Small intestine (tissue), 7 donors: ENCODE data around the gene MRPL17. TPM values are rescaled to one million over a fixed set of nuclear protein-coding genes. Genes with fewer than 3 reads are reported as not detected.

Experiments used
- DNase-seq, 2 donors: peaks; one replicate each; pipeline versions ENCODE4 v3.0.0 to v3.0.0-alpha.2; 2013
- FAIRE-seq: peaks from 2 replicates; lab custom pipeline; 2012; peaks lifted over from hg19 to GRCh38; lab: Jason Lieb, UNC
- H3K27ac ChIP-seq, 3 donors: one replicate each; pipeline ENCODE4 v1.5.1; 2013; ENCODE audit warnings: low read length in 2 of 3, mild to moderate bottlenecking in 2 of 3, control low read depth in 1 of 3, inconsistent platforms in 1 of 3, low read depth in 1 of 3, moderate library complexity in 1 of 3
- H3K27me3 ChIP-seq, 3 donors: one replicate each; pipeline ENCODE4 v1.6.1; 2013; ENCODE audit warnings: low read length in 3 of 3, inconsistent platforms in 1 of 3; ENCODE audit not compliant: control insufficient read depth in 3 of 3, insufficient read depth in 3 of 3
- H3K36me3 ChIP-seq, 3 donors: one replicate each; pipeline ENCODE4 v1.6.1; 2013; ENCODE audit warnings: low read length in 3 of 3, inconsistent platforms in 1 of 3, low read depth in 1 of 3, mild to moderate bottlenecking in 1 of 3, moderate library complexity in 1 of 3; ENCODE audit not compliant: control insufficient read depth in 3 of 3, insufficient read depth in 2 of 3
- H3K4me1 ChIP-seq, 3 donors: one replicate each; pipeline ENCODE4 v1.6.1; 2013; ENCODE audit warnings: low read length in 2 of 3, inconsistent platforms in 1 of 3, low read depth in 1 of 3, mild to moderate bottlenecking in 1 of 3, moderate library complexity in 1 of 3; ENCODE audit not compliant: control insufficient read depth in 3 of 3, insufficient read depth in 2 of 3
- H3K4me3 ChIP-seq, 3 donors: one replicate each; pipeline ENCODE4 v1.5.1; 2013; ENCODE audit warnings: low read length in 3 of 3, control low read depth in 1 of 3, inconsistent platforms in 1 of 3, low read depth in 1 of 3, mild to moderate bottlenecking in 1 of 3, moderate library complexity in 1 of 3
- H3K9me3 ChIP-seq, 2 donors: one replicate each; pipeline ENCODE4 v1.6.1; 2013; ENCODE audit warnings: low read depth in 1 of 2, low read length in 1 of 2; ENCODE audit not compliant: control insufficient read depth in 2 of 2, insufficient read depth in 1 of 2
- WGBS, 3 donors: extraction: QIAGEN DNeasy Blood & Tissue Kit; methylation state at CpG; one replicate each; pipeline ENCODE4 v1.1.7; 2013; 5-methylcytosine and 5-hydroxymethylcytosine counted together
- polyA plus RNA-seq, 4 donors: library from polyadenylated mRNA; stranded (reverse) in 3 of 4; unstranded in 1 of 4; fragments of 200-250 nt in 3 of 4; fragments of 120-200 nt in 1 of 4; gene quantifications; one replicate each; pipeline versions ENCODE4 v1.2.1 to v1.2.3, GENCODE V29; 2013
- donor health status: healthy with polysubstance abuse.
- donor health status: control.
- donor health status: control.
- donor health status: Bipolar disorder and iron deficiency.
- donor health status: healthy.

Gene MRPL17
- polyA plus RNA-seq, 4 donors, result 17.8 to 64.5 (median 34.2) TPM

DNA sequence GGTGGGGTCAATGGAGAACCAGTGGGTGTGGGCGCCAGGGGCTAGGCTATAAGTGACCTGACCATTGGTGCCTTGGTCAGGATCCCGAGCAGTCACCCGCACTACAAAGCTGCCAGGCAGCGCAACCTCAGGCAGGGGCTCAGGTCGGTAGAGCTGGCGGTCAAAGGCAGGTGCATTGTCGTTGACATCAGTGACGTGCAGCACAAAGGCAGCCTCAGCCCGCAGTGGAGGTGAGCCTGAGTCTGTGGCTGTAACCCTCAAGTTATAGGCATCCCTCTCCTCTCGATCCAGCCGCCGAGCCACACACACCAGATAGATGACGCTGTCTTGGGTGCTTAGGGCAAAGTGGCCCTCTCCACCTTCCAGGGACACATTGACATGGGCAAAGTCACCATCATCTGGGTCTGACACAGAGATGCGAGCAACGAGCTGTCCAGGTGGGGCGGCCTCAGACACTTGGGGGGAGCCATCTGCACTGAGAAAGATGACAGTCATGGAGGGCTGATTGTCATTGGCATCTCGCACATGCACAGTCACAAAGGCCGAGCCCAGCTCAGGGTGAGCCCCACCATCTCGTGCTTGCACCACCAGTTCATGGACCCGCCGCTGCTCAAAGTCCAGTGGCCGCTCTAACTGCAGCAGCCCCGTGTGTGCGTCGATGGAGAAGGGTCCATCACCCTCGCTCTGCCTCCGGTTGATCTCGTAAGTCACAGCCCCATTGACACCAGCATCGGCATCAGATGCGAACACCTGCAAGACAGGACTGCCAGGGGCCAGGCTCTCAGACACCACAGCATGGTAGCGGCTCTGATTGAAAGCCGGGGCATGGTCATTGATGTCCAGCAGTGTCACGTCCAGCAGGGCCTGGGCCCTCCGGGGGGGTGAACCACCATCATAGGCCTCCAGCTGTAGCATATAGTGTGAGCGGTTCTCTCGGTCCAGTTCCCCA is 42.8 kb downstream of the MRPL17 start:
- no peak for FAIRE-seq
- H3K27me3 ChIP-seq, result no peaks in the 10 kb centered on the region
- H3K4me1 ChIP-seq, result peaks cover 0 to 9% (median 0%) of the 10 kb centered on the region in 3 donors
- peaks cover 0 to 25% (median 0%) of the 10 kb centered on the region in 3 donors for H3K36me3 ChIP-seq
- DNase-seq, result no peak
- WGBS, 3 donors, result 90 to 94% (median 92%) methylated on average over 34 to 36 of the region's 36 CpGs
- H3K27ac ChIP-seq, result no peak overlapping the region
- H3K9me3 ChIP-seq, result no peaks in the 10 kb centered on the region
- H3K4me3 ChIP-seq, result no peak overlapping the region

DNA sequence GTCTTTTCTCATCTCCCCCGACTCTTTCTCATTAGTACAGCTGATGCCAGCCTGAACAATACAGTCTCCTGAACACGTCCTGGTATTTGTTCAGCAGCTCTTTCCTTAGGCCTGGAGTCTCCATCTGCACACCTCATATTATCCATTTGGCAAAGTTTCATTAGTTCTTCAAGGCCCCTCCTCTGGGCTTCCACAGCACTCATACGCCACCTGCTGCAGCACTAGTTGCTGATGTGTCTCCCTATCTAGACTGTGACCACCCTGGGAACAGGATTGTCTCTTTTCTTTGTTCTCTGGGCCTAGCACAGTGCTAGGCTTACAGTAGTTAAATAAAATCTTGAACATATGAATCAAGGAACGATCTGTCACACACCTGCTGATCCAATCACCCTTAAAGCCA is 44.7 kb downstream of the MRPL17 start:
- 61 to 67% (median 61%) methylated on average over 4 of the region's 4 CpGs for WGBS, 3 donors
- FAIRE-seq, result no peak
- H3K4me1 ChIP-seq, result peaks cover 0 to 11% (median 0%) of the 10 kb centered on the region in 3 donors
- H3K9me3 ChIP-seq, result no peaks in the 10 kb centered on the region
- peaks cover 0 to 34% (median 0%) of the 10 kb centered on the region in 3 donors for H3K36me3 ChIP-seq
- DNase-seq, result no peak
- no peak overlapping the region for H3K4me3 ChIP-seq
- peak overlapping the region in 1 of 3 donors; percentile 5 for H3K27ac ChIP-seq
- H3K27me3 ChIP-seq, result no peaks in the 10 kb centered on the region

DNA sequence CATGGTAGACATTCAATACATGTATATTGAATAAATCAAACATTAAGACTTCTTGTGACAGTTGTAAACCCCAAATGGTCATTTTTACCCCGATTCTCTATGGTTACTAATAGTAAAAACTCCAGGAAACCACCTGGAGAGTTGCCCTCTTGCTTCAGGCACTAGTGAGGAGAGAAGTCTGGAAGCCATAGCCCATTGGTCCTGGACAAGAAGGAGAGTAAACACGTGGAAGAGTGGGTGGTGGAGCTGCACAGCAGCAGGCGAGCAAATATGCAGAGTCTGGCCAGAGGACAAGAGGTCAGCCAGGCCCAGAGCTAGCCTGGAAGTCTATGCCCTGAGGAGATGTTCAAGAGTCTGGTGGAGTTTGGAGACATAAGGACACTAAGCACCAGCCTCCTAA is 45.3 kb downstream of the MRPL17 start:
- no peaks in the 10 kb centered on the region for H3K9me3 ChIP-seq
- DNase-seq, result no peak

GRCh38 chr11:6636480-6636879 is 46.7 kb downstream of the MRPL17 start:
- WGBS, 3 donors, result 86 to 95% (median 87%) methylated on average over 3 of the region's 3 CpGs

More for the DNA sequence above, 45.3 kb downstream of the MRPL17 start:
- H3K27me3 ChIP-seq, result no peaks in the 10 kb centered on the region
- no peak for FAIRE-seq
- WGBS, 3 donors, result 41 to 50% (median 47%) methylated on average over 3 of the region's 3 CpGs
- H3K27ac ChIP-seq, result peak overlapping the region in 1 of 3 donors; percentile 5
- peaks cover 0 to 11% (median 0%) of the 10 kb centered on the region in 3 donors for H3K4me1 ChIP-seq
- no peak overlapping the region for H3K4me3 ChIP-seq
- H3K36me3 ChIP-seq, result peaks cover 0 to 40% (median 0%) of the 10 kb centered on the region in 3 donors

GRCh38 chr11:6635082-6635932 is 47.8 kb downstream of the MRPL17 start:
- Histone ChIP-seq H3K4me1 (peaks cover 0 to 26% (median 0%) of the 10 kb centered on the region in 3 donors), H3K9me3 (no peaks in the 10 kb centered on the region), H3K27ac (peak overlapping the region in 2 of 3 donors; percentile 69 to 78), H3K4me3 (no peak overlapping the region), H3K36me3 (peaks cover 0 to 48% (median 0%) of the 10 kb centered on the region in 3 donors), H3K27me3 (no peaks in the 10 kb centered on the region)
- DNase-seq, result peak; percentile 83 to 87
- no peak for FAIRE-seq
- 35 to 38% (median 36%) methylated on average over 10 of the region's 10 CpGs for WGBS, 3 donors

More at GRCh38 chr11:6636480-6636879, 46.7 kb downstream of the MRPL17 start:
- DNase-seq, result no peak
- Histone ChIP-seq H3K27me3 (no peaks in the 10 kb centered on the region), H3K4me3 (no peak overlapping the region), H3K27ac (peak overlapping the region in 1 of 3 donors; percentile 39), H3K4me1 (peaks cover 0 to 20% (median 0%) of the 10 kb centered on the region in 3 donors), H3K9me3 (no peaks in the 10 kb centered on the region), H3K36me3 (peaks cover 0 to 53% (median 0%) of the 10 kb centered on the region in 3 donors)
- FAIRE-seq, result no peak

DNA sequence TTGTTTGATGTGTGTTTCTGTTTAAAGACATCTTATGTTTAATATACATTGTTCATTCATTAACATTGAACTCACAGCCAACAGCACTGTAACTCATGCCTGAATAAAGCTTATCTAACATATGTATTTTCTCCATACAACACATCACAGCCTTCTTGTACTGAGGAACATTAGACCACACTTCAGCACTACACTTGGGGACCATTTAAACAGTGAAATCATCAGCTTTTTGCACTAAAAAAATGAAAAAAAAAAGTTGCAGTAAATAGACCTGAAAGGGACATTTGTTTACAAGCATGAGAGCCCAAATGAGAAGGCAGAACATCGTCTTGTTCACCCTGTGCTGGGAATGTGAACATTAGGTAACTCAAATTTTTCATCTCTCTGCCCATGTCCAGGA is 48.6 kb downstream of the MRPL17 start:
- Histone ChIP-seq H3K36me3 (peaks cover 0 to 44% (median 0%) of the 10 kb centered on the region in 3 donors), H3K4me3 (no peak overlapping the region), H3K27me3 (no peaks in the 10 kb centered on the region), H3K27ac (peak overlapping the region in 1 of 3 donors; percentile 69), H3K9me3 (peaks cover 0 to 3% of the 10 kb centered on the region in 2 donors), H3K4me1 (peaks cover 0 to 29% (median 0%) of the 10 kb centered on the region in 3 donors)
- 65 to 76% (median 65%) methylated on average over 1 of the region's 1 CpG for WGBS, 3 donors
- DNase-seq (no peak), FAIRE-seq (no peak)

- Histone ChIP-seq H3K4me3 (no peak overlapping the region), H3K36me3 (peaks cover 0 to 49% (median 0%) of the 10 kb centered on the region in 3 donors), H3K27ac (no peak overlapping the region), H3K4me1 (peaks cover 0 to 31% (median 0%) of the 10 kb centered on the region in 3 donors), H3K9me3 (peaks cover 0 to 5% of the 10 kb centered on the region in 2 donors), H3K27me3 (no peaks in the 10 kb centered on the region)
- 91 to 93% (median 92%) methylated on average over 16 of the region's 16 CpGs for WGBS, 3 donors
- no peak for FAIRE-seq
- no peak for DNase-seq
These were observed 49.4 kb downstream of the MRPL17 start for GRCh38 chr11:6633422-6634408.
